Activated B cell treated with CpG ODN at 0.5 μM for 24 hours (primary cell): ENCODE data around the gene OR8B12. TPM values are rescaled to one million over a fixed set of nuclear protein-coding genes. Genes with fewer than 3 reads are reported as not detected.

Experiments used
- ATAC-seq: fragments of 200-7000 bp; cut with Tn5 transposase; one replicate; pipeline ENCODE4 v1.10.0; 2021; ENCODE audit warnings: low read depth, mild to moderate bottlenecking, moderate library complexity
- CTCF ChIA-PET: fragments of 350-600 bp; sonication (Branson Sonifier 250); formaldehyde crosslinking; loops from one replicate; lab custom pipeline; 2021; ENCODE audit warnings: antibody characterized with exemption; lab: Charles Lee
- POLR2A ChIA-PET: fragments of 350-600 bp; sonication (Branson Sonifier 250); formaldehyde crosslinking; loops from one replicate; lab custom pipeline; 2021; ENCODE audit warnings: antibody characterized with exemption; lab: Charles Lee
- DNase-seq: peaks from one replicate; pipeline ENCODE4 v3.0.0; 2022
- H3K27ac Mint-ChIP-seq: one replicate; pipeline ENCODE4 v1.8.0; 2020; ENCODE audit warnings: mixed read lengths
- H3K27me3 Mint-ChIP-seq: one replicate; pipeline ENCODE4 v1.8.0; 2021; ENCODE audit warnings: mixed read lengths
- H3K36me3 Mint-ChIP-seq: one replicate; pipeline ENCODE4 v1.8.0; 2021; ENCODE audit warnings: low read depth, mixed read lengths
- H3K4me1 Mint-ChIP-seq: one replicate; pipeline ENCODE4 v1.8.0; 2021; ENCODE audit warnings: mixed read lengths
- H3K4me3 Mint-ChIP-seq: one replicate; pipeline ENCODE4 v1.8.0; 2020; ENCODE audit warnings: mild to moderate bottlenecking, mixed read lengths
- H3K9me3 Mint-ChIP-seq: one replicate; pipeline ENCODE4 v1.8.0; 2020; ENCODE audit warnings: mixed read lengths
- intact Hi-C: fragments of 100-400 bp; cut with micrococcal nuclease; formaldehyde crosslinking; loops from one replicate; pipeline ENCODE4 v1.15.1; 2024
- total RNA-seq: library from RNA; stranded (reverse); gene quantifications from 2 replicates; pipeline ENCODE4 v1.2.3, GENCODE V29; 2022
- TF ChIP-seq, protein P1 (sequence below): fragments of 200-600 bp; IDR thresholded peaks from one replicate; pipeline ENCODE4 v1.8.0; 2022; ENCODE audit warnings: antibody characterized with exemption, mild to moderate bottlenecking

OR8B12 gene
- total RNA-seq, 1 donor from 2014 or later, result not detected

DNA sequence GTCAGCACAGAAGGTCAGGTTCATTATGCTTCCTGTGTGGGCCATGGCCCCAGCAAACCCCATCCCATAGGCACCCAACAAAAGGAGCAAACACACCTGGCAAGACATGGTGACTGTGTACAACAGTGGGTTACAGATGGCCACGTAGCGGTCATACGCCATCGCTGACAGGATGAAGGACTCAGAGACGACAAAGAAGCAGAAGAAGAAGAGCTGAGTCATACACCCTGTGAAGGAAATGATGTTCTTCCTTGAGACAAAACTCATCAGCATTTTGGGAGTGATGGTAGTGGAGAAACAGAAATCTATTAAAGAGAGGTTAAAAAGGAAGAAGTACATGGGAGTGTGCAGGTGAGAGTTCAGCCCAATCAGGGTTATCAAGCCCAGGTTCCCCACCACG lies 309 bp downstream of the OR8B12 start:
- intact Hi-C loops, result no loop called here
- Mint-ChIP-seq H3K36me3 (no peaks in the 10 kb centered on the region), H3K4me1 (no peaks in the 10 kb centered on the region), H3K4me3 (no peak overlapping the region), H3K9me3 (no peaks in the 10 kb centered on the region), H3K27me3 (peaks cover 22% of the 10 kb centered on the region), H3K27ac (no peak overlapping the region)
- DNase-seq, result no peak
- ATAC-seq, result no peak
- POLR2A ChIA-PET, result no interaction called here
- TF ChIP-seq, protein P1, sequence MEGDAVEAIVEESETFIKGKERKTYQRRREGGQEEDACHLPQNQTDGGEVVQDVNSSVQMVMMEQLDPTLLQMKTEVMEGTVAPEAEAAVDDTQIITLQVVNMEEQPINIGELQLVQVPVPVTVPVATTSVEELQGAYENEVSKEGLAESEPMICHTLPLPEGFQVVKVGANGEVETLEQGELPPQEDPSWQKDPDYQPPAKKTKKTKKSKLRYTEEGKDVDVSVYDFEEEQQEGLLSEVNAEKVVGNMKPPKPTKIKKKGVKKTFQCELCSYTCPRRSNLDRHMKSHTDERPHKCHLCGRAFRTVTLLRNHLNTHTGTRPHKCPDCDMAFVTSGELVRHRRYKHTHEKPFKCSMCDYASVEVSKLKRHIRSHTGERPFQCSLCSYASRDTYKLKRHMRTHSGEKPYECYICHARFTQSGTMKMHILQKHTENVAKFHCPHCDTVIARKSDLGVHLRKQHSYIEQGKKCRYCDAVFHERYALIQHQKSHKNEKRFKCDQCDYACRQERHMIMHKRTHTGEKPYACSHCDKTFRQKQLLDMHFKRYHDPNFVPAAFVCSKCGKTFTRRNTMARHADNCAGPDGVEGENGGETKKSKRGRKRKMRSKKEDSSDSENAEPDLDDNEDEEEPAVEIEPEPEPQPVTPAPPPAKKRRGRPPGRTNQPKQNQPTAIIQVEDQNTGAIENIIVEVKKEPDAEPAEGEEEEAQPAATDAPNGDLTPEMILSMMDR, result no peak
- CTCF ChIA-PET, result no interaction called here

DNA sequence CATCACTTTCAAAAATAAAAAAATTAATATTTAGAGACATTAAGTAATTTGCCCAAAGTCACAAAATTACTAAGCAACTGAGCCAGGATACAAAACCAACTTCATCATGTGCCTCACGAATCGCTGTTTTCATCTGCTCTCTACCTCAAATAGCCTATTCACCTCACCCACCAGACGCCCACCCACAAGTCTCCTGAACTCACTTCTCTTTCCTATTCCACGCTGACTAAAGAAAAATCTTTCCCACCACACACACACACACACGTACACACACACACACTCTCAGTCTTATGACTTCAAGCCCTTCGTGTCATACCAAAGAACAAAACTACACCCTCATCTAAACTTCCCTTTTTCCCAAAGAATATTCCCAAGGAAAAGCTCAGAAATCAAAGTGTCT lies 2.2 kb downstream of the OR8B12 start:
- no peak for ATAC-seq

DNA sequence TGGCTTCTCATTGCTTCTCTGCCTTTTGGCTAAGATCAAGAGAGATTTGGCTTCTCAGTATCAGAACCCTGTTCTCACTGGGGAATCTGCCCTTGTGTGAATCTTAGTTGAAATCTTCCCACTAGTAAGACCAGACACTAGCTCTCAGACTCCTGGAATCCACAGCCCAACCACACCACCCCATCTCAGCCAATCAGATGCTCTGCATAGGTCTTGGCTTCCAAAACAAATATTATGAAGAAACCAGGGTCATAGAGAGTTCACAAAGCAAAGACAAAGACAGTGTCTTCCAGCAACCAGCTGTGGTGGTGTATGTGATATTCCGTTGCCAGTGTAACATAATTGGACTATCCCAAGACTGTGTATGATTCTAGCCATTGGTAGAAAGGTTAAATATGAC lies 5.4 kb downstream of the OR8B12 start:
- intact Hi-C loops, result no loop called here
- no peak overlapping the region for H3K4me3 Mint-ChIP-seq
- ATAC-seq (no peak), DNase-seq (no peak)
- ChIA-PET POLR2A (no interaction called here), CTCF (no interaction called here)
- H3K9me3 Mint-ChIP-seq, result no peaks in the 10 kb centered on the region
- no peak overlapping the region for H3K27ac Mint-ChIP-seq
- TF ChIP-seq, protein P1, result no peak
- H3K4me1 Mint-ChIP-seq, result no peaks in the 10 kb centered on the region
- no peaks in the 10 kb centered on the region for H3K36me3 Mint-ChIP-seq
- H3K27me3 Mint-ChIP-seq, result peaks cover 29% of the 10 kb centered on the region

More for the DNA sequence above, 2.2 kb downstream of the OR8B12 start:
- Mint-ChIP-seq H3K27me3 (peaks cover 26% of the 10 kb centered on the region), H3K9me3 (no peaks in the 10 kb centered on the region), H3K27ac (no peak overlapping the region), H3K4me1 (no peaks in the 10 kb centered on the region), H3K36me3 (no peaks in the 10 kb centered on the region), H3K4me3 (no peak overlapping the region)
- DNase-seq, result no peak
- intact Hi-C loops, result no loop called here
- TF ChIP-seq, protein P1, result no peak
- CTCF ChIA-PET, result no interaction called here
- POLR2A ChIA-PET, result no interaction called here

DNA sequence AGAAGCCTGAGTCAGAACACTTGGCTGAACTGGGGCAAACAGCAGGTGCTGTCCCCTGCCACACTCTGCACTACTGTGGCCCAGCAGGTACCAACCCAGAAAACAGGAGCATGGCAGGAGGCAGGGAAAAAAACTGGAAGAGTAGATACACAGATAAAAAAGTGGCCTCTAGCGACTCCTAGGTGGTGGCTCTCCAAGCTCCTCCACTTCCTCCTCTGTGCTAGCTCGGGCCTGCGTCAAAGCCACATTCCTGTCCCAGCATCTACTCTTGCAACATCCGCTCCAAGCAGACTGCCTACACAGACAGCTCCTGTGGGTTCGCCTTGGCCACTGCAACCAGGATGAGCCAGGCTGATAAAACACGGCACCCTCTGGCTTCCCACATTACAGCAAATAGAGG lies 6.9 kb downstream of the OR8B12 start:
- Mint-ChIP-seq H3K4me3 (no peak overlapping the region), H3K36me3 (no peaks in the 10 kb centered on the region), H3K27ac (no peak overlapping the region), H3K9me3 (no peaks in the 10 kb centered on the region), H3K4me1 (no peaks in the 10 kb centered on the region), H3K27me3 (peaks cover 27% of the 10 kb centered on the region)
- CTCF ChIA-PET, result no interaction called here
- no peak for DNase-seq
- TF ChIP-seq, protein P1, result no peak
- POLR2A ChIA-PET, result no interaction called here
- intact Hi-C loops, result no loop called here
- no peak for ATAC-seq

DNA sequence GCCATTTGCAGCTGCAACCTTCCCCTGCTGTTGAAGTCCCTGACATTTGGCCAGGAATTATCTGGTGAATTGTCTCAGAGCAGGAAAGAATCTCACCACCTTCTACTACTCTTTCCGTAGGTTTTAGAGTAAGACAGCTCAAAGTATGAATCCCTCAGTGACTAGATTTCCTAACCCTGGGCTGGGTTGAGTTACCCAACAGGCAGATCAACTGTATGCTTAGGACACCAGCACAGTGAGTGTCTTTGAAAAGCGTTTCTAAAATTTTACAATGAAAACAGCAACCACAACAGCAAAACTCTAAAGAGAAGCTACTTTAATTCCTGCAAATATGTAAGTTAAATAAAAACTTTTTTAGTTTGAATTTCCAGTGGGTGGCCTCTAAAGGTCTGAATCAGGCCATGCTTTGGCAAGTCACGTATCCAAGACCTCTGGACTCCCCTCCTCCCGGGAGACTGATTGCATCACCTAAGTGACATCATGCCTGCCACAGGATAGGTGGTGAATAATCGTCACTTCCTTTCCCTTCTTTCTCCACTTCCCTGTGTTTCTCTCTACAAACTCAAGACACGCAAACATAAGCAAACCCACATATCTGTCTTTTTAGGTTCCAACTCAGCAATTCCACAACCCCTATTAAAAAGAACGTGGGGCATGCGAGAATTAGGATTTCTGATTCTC lies 7.8 kb downstream of the OR8B12 start:
- intact Hi-C loops, result no loop called here

More for the DNA sequence above, 7.8 kb downstream of the OR8B12 start:
- POLR2A ChIA-PET, result no interaction called here
- Mint-ChIP-seq H3K9me3 (no peaks in the 10 kb centered on the region), H3K4me1 (no peaks in the 10 kb centered on the region), H3K4me3 (no peak overlapping the region), H3K36me3 (no peaks in the 10 kb centered on the region), H3K27me3 (peaks cover 27% of the 10 kb centered on the region), H3K27ac (no peak overlapping the region)
- CTCF ChIA-PET, result no interaction called here
- TF ChIP-seq, protein P1, result no peak
- DNase-seq (no peak), ATAC-seq (no peak)
